Fibroblast of villous mesenchyme (primary cell): ENCODE measurements around the gene SYCE3. TPM values are rescaled to one million over a fixed set of nuclear protein-coding genes. Genes with fewer than 3 reads are reported as not detected.
A peak's percentile ranks its signal among the peaks of the same experiment; 100 is the strongest.
"Not testable (repeated sequence)": the region's sequence is repeated elsewhere in the genome, so short reads cannot be mapped to it uniquely, and the experiment has no call there.

Experiments used
- DNase-seq: peaks from one replicate; pipeline ENCODE4 v3.0.0-alpha.2; 2010; ENCODE audit warnings: low read depth
- H3K4me3 ChIP-seq: 2 replicates; pipeline ENCODE4 v1.5.1; 2011; ENCODE audit warnings: low read depth, mild to moderate bottlenecking, low read length
- CTCF ChIP-seq: IDR thresholded peaks from 2 replicates; pipeline ENCODE4 v1.5.1; 2012; ENCODE audit warnings: low read depth, mild to moderate bottlenecking, low read length; ENCODE audit not compliant: insufficient read depth
- total RNA-seq: library from RNA; depleted of rRNA; stranded (reverse); fragments of >200 nt; gene quantifications from 2 replicates; pipeline ENCODE4 v1.2.3, GENCODE V29; 2012

The SYCE3 gene
- total RNA-seq, 1 donor = not detected

DNA sequence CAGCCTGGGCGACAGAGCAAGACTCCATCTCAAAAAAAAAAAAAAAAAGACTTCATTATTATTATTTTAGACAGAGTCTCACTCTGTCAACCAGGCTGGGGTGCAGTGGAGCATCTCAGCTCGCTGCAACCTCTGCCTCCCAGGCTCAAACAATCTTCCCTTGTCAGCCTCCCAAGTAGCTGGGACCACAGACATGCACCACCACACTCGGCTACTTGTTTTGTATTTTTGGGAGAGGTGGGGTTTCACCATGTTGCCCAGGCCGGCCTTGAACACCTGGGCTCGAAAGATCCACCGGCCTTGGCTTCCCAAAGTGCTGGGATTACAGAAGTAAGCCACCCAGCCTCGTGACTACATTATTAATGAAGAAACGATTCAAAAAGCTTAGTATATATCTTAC lies 27.6 kb downstream of the SYCE3 start:
- no peak for TF ChIP-seq CTCF
- no peak overlapping the region for H3K4me3 ChIP-seq
- DNase-seq = no peak

GRCh38 chr22:50533856-50534711 lies 28.6 kb downstream of the SYCE3 start:
- not testable (repeated sequence) for H3K4me3 ChIP-seq
- peak; percentile 92 for DNase-seq

DNA sequence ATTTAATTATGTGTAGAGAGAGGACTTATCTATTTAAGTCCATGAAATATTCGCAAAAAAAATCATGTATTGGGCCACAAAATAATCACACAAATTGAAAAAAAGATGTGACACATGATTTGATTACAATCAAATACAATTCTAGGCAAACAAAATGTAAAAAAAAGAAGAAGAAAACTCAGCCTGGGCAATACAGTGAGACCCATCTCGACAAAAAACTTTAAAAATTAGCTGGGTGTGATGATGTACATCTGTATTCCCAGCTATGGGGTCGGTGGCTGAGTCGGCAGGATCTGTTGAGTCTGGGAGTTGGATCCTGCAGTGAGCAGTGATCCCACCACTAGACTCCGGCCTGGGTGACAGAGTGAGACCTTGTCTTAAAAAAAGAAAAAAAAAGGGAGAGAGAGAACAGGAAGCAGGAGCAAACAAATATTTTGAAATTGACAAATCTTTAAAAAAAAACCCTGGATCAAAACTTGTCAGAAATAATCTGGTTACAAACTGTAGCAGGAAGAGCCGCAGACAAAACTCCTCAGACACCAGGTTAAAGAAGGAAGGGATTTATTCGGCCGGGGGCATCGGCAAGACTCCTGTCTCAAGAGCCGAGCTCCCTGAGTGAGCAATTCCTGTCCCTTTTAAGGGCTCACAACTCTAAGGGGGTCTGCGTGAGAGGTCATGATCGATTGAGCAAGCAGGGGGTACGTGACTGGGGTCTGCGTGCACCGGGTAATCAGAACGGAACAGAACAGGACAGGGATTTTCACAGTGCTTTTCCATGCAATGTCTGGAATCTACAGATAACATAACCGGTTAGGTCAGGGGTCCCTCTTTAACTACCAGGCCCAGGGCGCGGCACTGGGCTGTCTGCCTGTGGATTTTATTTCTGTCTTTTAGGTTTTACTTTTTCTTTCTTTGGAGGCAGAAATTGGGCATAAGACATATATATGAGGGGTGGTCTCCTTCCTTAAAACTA lies 29.6 kb downstream of the SYCE3 start:
- peak; percentile 73 for DNase-seq
- H3K4me3 ChIP-seq = peak overlapping the region; percentile 83
- TF ChIP-seq CTCF = no peak

DNA sequence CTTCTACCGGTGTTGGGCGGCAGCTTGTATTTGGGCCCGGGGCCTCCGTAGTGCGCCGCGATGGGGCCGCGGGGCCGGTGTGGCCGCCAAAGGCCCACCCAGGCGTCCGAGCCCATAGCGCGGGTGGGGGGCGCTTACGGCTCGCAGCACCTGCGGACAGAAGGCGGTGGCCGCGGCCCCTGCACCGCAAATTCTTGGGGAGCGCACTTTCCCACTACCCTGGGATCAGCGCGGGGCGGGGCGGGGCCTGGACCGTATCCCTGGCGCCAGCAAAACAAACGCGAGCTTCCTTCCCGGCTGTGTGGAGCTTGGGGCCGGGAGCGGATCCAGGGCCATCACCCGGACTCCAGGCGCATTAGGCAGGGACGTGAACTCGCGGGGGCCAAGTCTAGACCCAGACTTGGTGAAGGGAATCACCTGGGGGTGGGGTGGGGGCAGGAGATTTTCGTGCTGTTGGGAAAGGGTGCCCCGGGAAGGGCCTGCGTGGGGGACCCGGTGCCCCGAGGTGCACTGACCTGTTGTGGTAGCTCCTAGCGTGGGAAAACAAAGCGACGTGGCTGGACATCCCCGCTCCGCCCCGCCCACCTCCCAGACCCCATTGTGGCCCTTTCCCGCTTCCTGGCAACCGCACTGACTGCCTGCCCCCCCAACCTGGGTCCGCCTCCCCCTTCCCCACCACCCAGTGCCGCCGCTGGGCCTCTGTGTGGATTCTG lies 30.6 kb downstream of the SYCE3 start:
- TF ChIP-seq CTCF = no peak
- peak overlapping the region; percentile 83 for H3K4me3 ChIP-seq
- DNase-seq = peak; percentile 82

DNA sequence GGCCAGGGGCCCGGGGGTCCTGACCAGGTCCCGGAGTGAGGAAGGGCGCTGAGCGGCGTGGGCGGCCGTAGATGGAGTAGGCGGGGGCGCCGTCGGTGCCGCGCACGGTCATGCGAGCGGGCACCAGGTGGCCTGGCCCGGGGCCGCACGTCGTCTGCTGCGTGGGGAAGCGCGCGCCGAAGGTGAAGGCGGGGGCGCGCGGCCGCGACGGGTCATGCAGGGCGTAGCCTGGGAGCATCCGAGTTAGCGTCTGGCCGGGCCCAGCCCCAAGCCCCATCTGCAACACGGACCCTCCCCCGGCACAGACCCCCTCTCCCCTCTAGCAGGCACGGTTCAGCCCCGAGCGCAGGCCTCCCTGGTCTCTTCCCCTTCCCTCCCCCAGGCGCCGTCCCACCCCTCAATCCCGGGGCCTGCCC lies 31.2 kb downstream of the SYCE3 start:
- TF ChIP-seq CTCF = no peak
- peak; percentile 63 for DNase-seq
- H3K4me3 ChIP-seq = peak overlapping the region; percentile 83

DNA sequence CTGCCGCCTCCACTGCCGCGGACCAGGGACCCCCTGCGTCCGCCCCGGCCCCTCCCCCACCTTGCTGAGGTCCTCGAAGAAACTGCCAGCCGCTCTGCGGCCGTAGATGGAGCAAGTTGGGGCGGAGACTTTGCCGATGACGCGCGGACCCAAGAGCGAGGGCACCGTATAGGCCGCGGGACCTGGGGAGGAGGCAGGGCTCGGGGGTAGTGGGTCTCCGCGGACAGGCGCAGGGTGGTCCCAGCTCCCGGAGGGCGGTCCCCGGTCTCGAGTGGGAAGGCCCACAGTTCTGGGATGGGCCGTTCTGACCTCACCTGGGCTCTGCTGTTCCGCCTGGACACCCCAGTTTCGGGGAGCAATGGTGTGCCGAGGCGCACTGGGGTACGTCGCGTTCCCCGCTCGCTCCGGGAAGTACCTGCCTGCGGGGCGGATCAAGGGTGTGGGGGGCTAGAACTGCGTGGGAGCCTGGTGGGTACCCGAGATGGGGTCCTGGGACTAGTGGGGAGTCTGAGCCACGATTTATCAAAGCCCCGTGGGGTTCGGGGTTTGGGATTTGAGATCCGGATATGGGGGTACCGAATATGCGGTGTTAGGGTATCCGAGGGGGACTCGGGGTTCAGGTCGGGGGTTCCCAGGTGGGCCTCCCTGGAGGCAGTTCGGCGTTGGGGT lies 31.7 kb downstream of the SYCE3 start:
- no peak for TF ChIP-seq CTCF
- H3K4me3 ChIP-seq = peak overlapping the region; percentile 83
- peak; percentile 93 for DNase-seq
